RPMI8226 (cell line): ENCODE results near the gene ZNF667.

Source experiments
- DNase-seq: peaks from one replicate; pipeline ENCODE4 v3.0.0-alpha.2; 2015

Gene ZNF667

GRCh38 chr19:56476651-56477428, at the start of gene ZNF667:
TSS of gene ZNF667 (minus strand) at chr19:56477345. CDS start at chr19:56462370, 14,975 bp downstream.
- peak; percentile 50 for DNase-seq

- DNase-seq: no peak
Observed at GRCh38 chr19:56525214-56525860, 48.2 kb upstream of the ZNF667 start.

- no peak for DNase-seq
Observed at GRCh38 chr19:56508290-56508778, 31.2 kb upstream of the ZNF667 start.

- no peak for DNase-seq
Observed at GRCh38 chr19:56507446-56508289, 30.5 kb upstream of the ZNF667 start, which contains the start of gene ZNF471. TSS of gene ZNF471 (plus strand) at chr19:56507855. CDS start at chr19:56511572, 3,717 bp downstream.

- DNase-seq: no peak
Observed at GRCh38 chr19:56504581-56504980, 27.4 kb upstream of the ZNF667 start.

GRCh38 chr19:56491399-56491798, 14.3 kb upstream of the ZNF667 start:
- no peak for DNase-seq

GRCh38 chr19:56477429-56478338, 539 bp upstream of the ZNF667 start:
- DNase-seq: peak; percentile 91

GRCh38 chr19:56476093-56476492, 1.1 kb downstream of the ZNF667 start:
- no peak for DNase-seq

- DNase-seq: no peak
Observed at GRCh38 chr19:56474308-56474707, 2.8 kb downstream of the ZNF667 start.

- no peak for DNase-seq
Observed at GRCh38 chr19:56441206-56441792, 35.8 kb downstream of the ZNF667 start.

- no peak for DNase-seq
Observed at GRCh38 chr19:56423985-56424353, 53.2 kb downstream of the ZNF667 start.

GRCh38 chr19:56423276-56423984, 53.7 kb downstream of the ZNF667 start:
- no peak for DNase-seq

- DNase-seq: no peak
Observed at GRCh38 chr19:56405062-56405461, 72.1 kb downstream of the ZNF667 start.

- DNase-seq: no peak
Observed at GRCh38 chr19:56404705-56405056, 72.5 kb downstream of the ZNF667 start.

GRCh38 chr19:56403764-56404704, 73.1 kb downstream of the ZNF667 start, which contains the start of gene ZNF583:
TSS of gene ZNF583 (plus strand) at chr19:56404332. CDS start at chr19:56407115, 2,783 bp downstream.
- peak; percentile 95 for DNase-seq

GRCh38 chr19:56403261-56403660, 73.9 kb downstream of the ZNF667 start:
- DNase-seq: no peak

GRCh38 chr19:56400485-56400884, 76.7 kb downstream of the ZNF667 start:
- no peak for DNase-seq

- DNase-seq: no peak
Observed at GRCh38 chr19:56398809-56399208, 78.3 kb downstream of the ZNF667 start.

GRCh38 chr19:56393119-56394012, 83.8 kb downstream of the ZNF667 start, which contains the start of gene ZNF582:
TSS of gene ZNF582 (minus strand) at chr19:56393534. CDS start at chr19:56391752, 1,782 bp downstream.
- DNase-seq: peak; percentile 98
